SK-N-SH (cell line): ENCODE data around the gene YOD1. TPM values are rescaled to one million over a fixed set of nuclear protein-coding genes. Genes with fewer than 3 reads are reported as not detected.

Experiments used
- CTCF ChIA-PET: fragments of 300-600, 350-600 bp; formaldehyde crosslinking; extraction: SDS; loops from one replicate; lab custom pipeline; 2021; lab: Yijun Ruan, JAX
- POLR2A ChIA-PET: fragments of 350-600 bp; sonication (Branson Sonifier 250); formaldehyde crosslinking; extraction: SDS; loops from one replicate; lab custom pipeline; 2020; ENCODE audit warnings: antibody characterized with exemption, inconsistent platforms; lab: Yijun Ruan, JAX
- DNase-seq: peaks from one replicate; pipeline ENCODE4 v3.0.0; 2012
- H2AFZ ChIP-seq: fragments of 200-600 bp; sonication (generic); 2 replicates; pipeline ENCODE4 v1.8.1; 2016; ENCODE audit warnings: antibody characterized with exemption, mild to moderate bottlenecking, low read depth
- H3F3A ChIP-seq: fragments of 200-600 bp; sonication (generic); replicated peaks from 2 replicates; pipeline ENCODE3; 2016; ENCODE audit warnings: antibody characterized with exemption, mild to moderate bottlenecking; ENCODE audit not compliant: insufficient read depth
- H3K27ac ChIP-seq, 2 experiments: fragments of 200-500 bp in 1 of 2; fragments of 200-600 bp in 1 of 2; sonication (Bioruptor generic) in 1 of 2; sonication (generic), shearing (Covaris generic) in 1 of 2; 2 replicates each; pipeline versions ENCODE4 v1.5.1 to v1.6.1; 2014 to 2016; ENCODE audit warnings: low read depth in 2 of 2, inconsistent platforms in 1 of 2, low read length in 1 of 2, mild to moderate bottlenecking in 1 of 2, mixed read lengths in 1 of 2
- H3K27me3 ChIP-seq: fragments of 200-600 bp; sonication (generic), shearing (Covaris generic); 2 replicates; pipeline ENCODE4 v1.6.1; 2016; ENCODE audit warnings: mixed run types; ENCODE audit not compliant: insufficient read depth
- H3K36me3 ChIP-seq, 2 experiments: fragments of 200-500 bp in 1 of 2; fragments of 200-600 bp in 1 of 2; sonication (Bioruptor generic) in 1 of 2; sonication (generic) in 1 of 2; replicated peaks in 1 of 2; 2 replicates each; pipeline versions ENCODE3 to v1.5.1; 2014 to 2016; ENCODE audit warnings: low read length in 1 of 2, mild to moderate bottlenecking in 1 of 2; ENCODE audit not compliant: insufficient read depth in 2 of 2, control insufficient read depth in 1 of 2
- H3K4me1 ChIP-seq, 2 experiments: fragments of 200-500 bp in 1 of 2; fragments of 200-600 bp in 1 of 2; sonication (Bioruptor generic) in 1 of 2; sonication (generic), shearing (Covaris generic) in 1 of 2; 2 replicates each; pipeline versions ENCODE4 v1.5.1 to v1.6.1; 2014 to 2016; ENCODE audit warnings: low read depth in 1 of 2, low read length in 1 of 2, mixed run types in 1 of 2; ENCODE audit not compliant: insufficient read depth in 2 of 2, control insufficient read depth in 1 of 2
- H3K4me2 ChIP-seq: fragments of 200-600 bp; sonication (generic), shearing (Covaris generic); 2 replicates; pipeline ENCODE4 v1.6.1; 2017; ENCODE audit warnings: mixed run types
- H3K4me3 ChIP-seq, 2 experiments: fragments of 200-500 bp in 1 of 2; fragments of 200-600 bp in 1 of 2; sonication (Bioruptor generic) in 1 of 2; sonication (generic), shearing (Covaris generic) in 1 of 2; 2 replicates each; pipeline versions ENCODE4 v1.5.1 to v1.8.1; 2014 to 2016; ENCODE audit warnings: low read depth in 2 of 2, inconsistent platforms in 1 of 2, low read length in 1 of 2, mild to moderate bottlenecking in 1 of 2, mixed read lengths in 1 of 2, moderate library complexity in 1 of 2
- H3K79me2 ChIP-seq: fragments of 200-600 bp; sonication (generic); 2 replicates; pipeline ENCODE4 v1.8.1; 2017; ENCODE audit warnings: mild to moderate bottlenecking; ENCODE audit not compliant: insufficient read depth
- H3K9ac ChIP-seq: fragments of 200-600 bp; sonication (generic); 2 replicates; pipeline ENCODE4 v1.6.1; 2017; ENCODE audit warnings: mixed run types
- H3K9me2 ChIP-seq: fragments of 200-600 bp; sonication (generic); 2 replicates; pipeline ENCODE4 v1.6.1; 2017; ENCODE audit warnings: mixed run types
- H3K9me3 ChIP-seq: fragments of 200-600 bp; sonication (generic); 2 replicates; pipeline ENCODE4 v1.6.1; 2017; ENCODE audit warnings: mixed run types, mild to moderate bottlenecking, moderate library complexity
- H4K20me1 ChIP-seq: fragments of 200-600 bp; sonication (generic); 2 replicates; pipeline ENCODE4 v1.6.1; 2017; ENCODE audit warnings: mild to moderate bottlenecking, mixed run types; ENCODE audit not compliant: insufficient read depth
- CHD2 ChIP-seq: fragments of 150-350 bp; IDR thresholded peaks from 2 replicates; pipeline ENCODE4 v1.6.1; 2018; ENCODE audit warnings: low read length; ENCODE audit not compliant: partially characterized antibody
- EP300 ChIP-seq, 2 experiments: IDR thresholded peaks; 2 replicates each; pipeline versions ENCODE4 v1.4.0 to v1.6.1; 2012; ENCODE audit warnings: borderline replicate concordance in 1 of 2, low read depth in 1 of 2, low read length in 1 of 2
- EZH2phosphoT487 ChIP-seq: fragments of 200-600 bp; sonication (generic); IDR thresholded peaks from 2 replicates; pipeline ENCODE4 v1.6.1; 2017; ENCODE audit warnings: low read depth, mixed run types, mild to moderate bottlenecking, antibody characterized with exemption, moderate library complexity, borderline replicate concordance
- FOSL2 ChIP-seq: IDR thresholded peaks from 2 replicates; pipeline ENCODE4 v1.4.0; 2012; ENCODE audit warnings: low read depth, mild to moderate bottlenecking, moderate library complexity, borderline replicate concordance
- FOXM1 ChIP-seq: IDR thresholded peaks from 2 replicates; pipeline ENCODE4 v1.4.0; 2012; ENCODE audit warnings: low read depth, mild to moderate bottlenecking
- GABPA ChIP-seq: IDR thresholded peaks from 2 replicates; pipeline ENCODE4 v1.4.0; 2012; ENCODE audit warnings: low read depth, mild to moderate bottlenecking
- MEF2A ChIP-seq: IDR thresholded peaks from 2 replicates; pipeline ENCODE4 v1.4.0; 2012; ENCODE audit warnings: low read depth, borderline replicate concordance
- NFIC ChIP-seq: IDR thresholded peaks from 2 replicates; pipeline ENCODE4 v1.4.0; 2012; ENCODE audit warnings: borderline replicate concordance
- NRF1 ChIP-seq: IDR thresholded peaks from 2 replicates; pipeline ENCODE4 v1.6.1; 2012; ENCODE audit warnings: low read depth, mild to moderate bottlenecking, low read length
- RXRA ChIP-seq: IDR thresholded peaks from 2 replicates; pipeline ENCODE4 v1.4.0; 2012; ENCODE audit warnings: low read depth, mild to moderate bottlenecking, borderline replicate concordance
- SMC3 ChIP-seq: IDR thresholded peaks from 2 replicates; pipeline ENCODE4 v1.6.1; 2012; ENCODE audit warnings: low read depth, low read length, improper control_type of control experiment
- TEAD4 ChIP-seq: IDR thresholded peaks from 2 replicates; pipeline ENCODE4 v1.4.0; 2012; ENCODE audit warnings: mild to moderate bottlenecking, borderline replicate concordance; ENCODE audit not compliant: insufficient read depth
- YY1 ChIP-seq: IDR thresholded peaks from 2 replicates; pipeline ENCODE4 v1.4.0; 2012; ENCODE audit warnings: low read depth, mild to moderate bottlenecking
- WGBS: methylation state at CpG from one replicate; pipeline ENCODE4 v1.1.6; 2017; ENCODE audit warnings: low lambda C conversion rate; 5-methylcytosine and 5-hydroxymethylcytosine counted together
- polyA plus RNA-seq, 3 experiments: library from polyadenylated mRNA; depleted of rRNA; stranded (reverse); fragments of >200 nt; gene quantifications; 2 replicates each; pipeline ENCODE4 v1.2.3, GENCODE V29; 2012
- TF ChIP-seq, protein P1 (sequence below): IDR thresholded peaks from 2 replicates; pipeline ENCODE4 v1.4.0; 2012; ENCODE audit warnings: low read depth
- TF ChIP-seq, protein P2 (sequence below): fragments of 150-350 bp; IDR thresholded peaks from 2 replicates; pipeline ENCODE4 v1.6.1; 2017; ENCODE audit warnings: antibody characterized with exemption, low read length, low read depth, borderline replicate concordance
- TF ChIP-seq, protein P3 (sequence below): IDR thresholded peaks from 2 replicates; pipeline ENCODE4; 2012
- TF ChIP-seq, protein P4 (sequence below): fragments of 150-350 bp; IDR thresholded peaks from 2 replicates; pipeline ENCODE4 v1.6.1; 2016; ENCODE audit warnings: mild to moderate bottlenecking, low read depth, low read length
- TF ChIP-seq, protein P5 (sequence below): IDR thresholded peaks from 2 replicates; pipeline ENCODE4 v1.4.0; 2012; ENCODE audit warnings: low read depth, borderline replicate concordance
- TF ChIP-seq, protein P6 (sequence below): IDR thresholded peaks from 2 replicates; pipeline ENCODE4 v1.4.0; 2012; ENCODE audit warnings: low read depth, borderline replicate concordance

YOD1 gene
- polyA plus RNA-seq, 1 of the 3 experiments (the other 2 are of a cell fraction) = 0.79 TPM

DNA sequence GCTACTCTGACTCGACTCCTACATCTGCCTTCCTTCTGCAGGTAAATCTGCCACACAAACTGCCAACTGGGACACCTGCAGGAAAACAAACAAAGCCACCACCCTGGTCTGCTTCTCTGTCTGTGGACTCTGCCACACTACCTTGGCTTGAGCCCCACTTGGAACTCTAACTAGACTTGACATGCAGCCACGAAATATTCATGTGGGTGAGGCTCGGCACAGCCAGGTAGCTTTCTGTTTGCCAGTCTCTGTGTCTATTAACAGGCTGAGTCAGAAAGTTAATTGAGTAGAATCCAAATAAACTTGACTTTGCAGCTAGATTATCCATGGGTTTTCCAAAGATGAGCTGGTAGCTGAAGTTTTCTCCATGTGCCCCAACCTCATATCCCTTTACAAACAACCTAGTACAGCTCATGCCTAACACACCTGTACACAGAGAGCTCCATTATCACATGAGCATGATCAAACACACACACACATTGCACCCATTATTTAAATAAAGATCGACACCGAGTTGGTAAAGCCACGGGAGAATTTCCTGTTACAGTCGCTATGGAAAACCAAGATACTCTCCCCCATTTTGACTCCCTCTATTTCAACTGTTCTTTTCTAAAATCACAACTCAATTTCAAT, 19.3 kb downstream of the YOD1 start:
- H2AFZ ChIP-seq = no peak overlapping the region
- H3K79me2 ChIP-seq = no peaks in the 10 kb centered on the region
- no peaks in the 10 kb centered on the region for H3K9me2 ChIP-seq
- no peaks in the 10 kb centered on the region for H3K9me3 ChIP-seq
- no peaks in the 10 kb centered on the region for H3K27me3 ChIP-seq
- no peak overlapping the region for H3K4me3 ChIP-seq
- H3K9ac ChIP-seq = no peak overlapping the region
- H3F3A ChIP-seq = no peaks in the 10 kb centered on the region
- ChIA-PET POLR2A (no interaction called here), CTCF (interaction anchor here (1.2 kb wide), 1 partner anchor 12 kb away, joined by 4 read pairs; no protein-coding TSS in a partner anchor)
- no peak overlapping the region for H3K27ac ChIP-seq
- 12% methylated on average over 7 of the region's 7 CpGs for WGBS
- no peak for DNase-seq
- H3K4me2 ChIP-seq = no peak overlapping the region
- H4K20me1 ChIP-seq = no peaks in the 10 kb centered on the region
- no peaks in the 10 kb centered on the region for H3K36me3 ChIP-seq
- H3K4me1 ChIP-seq = peaks cover 0 to 10% of the 10 kb centered on the region in 2 experiments; a peak in 3 of 4 replicates
- TF ChIP-seq FOXM1 (no peak), YY1 (no peak)

DNA sequence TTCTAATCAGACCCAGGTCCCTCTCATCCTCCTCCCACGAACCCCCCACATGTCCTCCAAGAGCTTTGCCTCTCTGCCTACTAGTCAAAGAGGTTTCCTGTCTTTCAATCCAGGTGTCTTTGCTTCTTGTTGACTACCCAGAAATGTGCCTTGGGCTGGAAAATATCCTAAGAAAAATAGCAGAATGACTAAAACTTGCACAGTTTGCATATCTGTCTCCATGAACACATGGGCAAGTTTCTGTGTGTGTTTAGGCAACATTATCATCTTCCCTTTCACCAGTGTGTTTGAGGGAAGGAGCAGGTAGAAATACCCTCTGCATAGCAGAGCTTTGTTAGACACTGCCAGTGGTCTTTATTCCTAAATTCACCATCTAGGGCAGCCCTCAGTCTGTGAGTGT, 20.0 kb downstream of the YOD1 start:
- H3K9me3 ChIP-seq = no peaks in the 10 kb centered on the region

More for the DNA sequence above, 20.0 kb downstream of the YOD1 start:
- Histone ChIP-seq H3K27me3 (no peaks in the 10 kb centered on the region), H3K4me2 (no peak overlapping the region), H4K20me1 (no peaks in the 10 kb centered on the region), H2AFZ (no peak overlapping the region), H3K79me2 (no peaks in the 10 kb centered on the region), H3K9me2 (no peaks in the 10 kb centered on the region), H3K4me3 (no peak overlapping the region), H3K9ac (no peak overlapping the region), H3K27ac (no peak overlapping the region), H3F3A (peaks cover 7% of the 10 kb centered on the region), H3K4me1 (peaks cover 0 to 17% of the 10 kb centered on the region in 2 experiments), H3K36me3 (no peaks in the 10 kb centered on the region)
- DNase-seq = no peak
- TF ChIP-seq GABPA = no peak
- TF ChIP-seq, protein P1, sequence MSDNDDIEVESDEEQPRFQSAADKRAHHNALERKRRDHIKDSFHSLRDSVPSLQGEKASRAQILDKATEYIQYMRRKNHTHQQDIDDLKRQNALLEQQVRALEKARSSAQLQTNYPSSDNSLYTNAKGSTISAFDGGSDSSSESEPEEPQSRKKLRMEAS = no peak
- TF ChIP-seq, protein P2, sequence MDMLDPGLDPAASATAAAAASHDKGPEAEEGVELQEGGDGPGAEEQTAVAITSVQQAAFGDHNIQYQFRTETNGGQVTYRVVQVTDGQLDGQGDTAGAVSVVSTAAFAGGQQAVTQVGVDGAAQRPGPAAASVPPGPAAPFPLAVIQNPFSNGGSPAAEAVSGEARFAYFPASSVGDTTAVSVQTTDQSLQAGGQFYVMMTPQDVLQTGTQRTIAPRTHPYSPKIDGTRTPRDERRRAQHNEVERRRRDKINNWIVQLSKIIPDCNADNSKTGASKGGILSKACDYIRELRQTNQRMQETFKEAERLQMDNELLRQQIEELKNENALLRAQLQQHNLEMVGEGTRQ = no peak
- no peak for TF ChIP-seq FOSL2
- no peak for TF ChIP-seq CHD2
- no peak for TF ChIP-seq NFIC
- TF ChIP-seq MEF2A = no peak
- TF ChIP-seq EZH2phosphoT487 = no peak
- TF ChIP-seq, protein P3, sequence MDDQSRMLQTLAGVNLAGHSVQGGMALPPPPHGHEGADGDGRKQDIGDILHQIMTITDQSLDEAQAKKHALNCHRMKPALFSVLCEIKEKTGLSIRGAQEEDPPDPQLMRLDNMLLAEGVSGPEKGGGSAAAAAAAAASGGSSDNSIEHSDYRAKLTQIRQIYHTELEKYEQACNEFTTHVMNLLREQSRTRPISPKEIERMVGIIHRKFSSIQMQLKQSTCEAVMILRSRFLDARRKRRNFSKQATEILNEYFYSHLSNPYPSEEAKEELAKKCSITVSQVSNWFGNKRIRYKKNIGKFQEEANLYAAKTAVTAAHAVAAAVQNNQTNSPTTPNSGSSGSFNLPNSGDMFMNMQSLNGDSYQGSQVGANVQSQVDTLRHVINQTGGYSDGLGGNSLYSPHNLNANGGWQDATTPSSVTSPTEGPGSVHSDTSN = no peak
- TF ChIP-seq, protein P4, sequence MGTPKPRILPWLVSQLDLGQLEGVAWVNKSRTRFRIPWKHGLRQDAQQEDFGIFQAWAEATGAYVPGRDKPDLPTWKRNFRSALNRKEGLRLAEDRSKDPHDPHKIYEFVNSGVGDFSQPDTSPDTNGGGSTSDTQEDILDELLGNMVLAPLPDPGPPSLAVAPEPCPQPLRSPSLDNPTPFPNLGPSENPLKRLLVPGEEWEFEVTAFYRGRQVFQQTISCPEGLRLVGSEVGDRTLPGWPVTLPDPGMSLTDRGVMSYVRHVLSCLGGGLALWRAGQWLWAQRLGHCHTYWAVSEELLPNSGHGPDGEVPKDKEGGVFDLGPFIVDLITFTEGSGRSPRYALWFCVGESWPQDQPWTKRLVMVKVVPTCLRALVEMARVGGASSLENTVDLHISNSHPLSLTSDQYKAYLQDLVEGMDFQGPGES = no peak
- TF ChIP-seq, protein P5, sequence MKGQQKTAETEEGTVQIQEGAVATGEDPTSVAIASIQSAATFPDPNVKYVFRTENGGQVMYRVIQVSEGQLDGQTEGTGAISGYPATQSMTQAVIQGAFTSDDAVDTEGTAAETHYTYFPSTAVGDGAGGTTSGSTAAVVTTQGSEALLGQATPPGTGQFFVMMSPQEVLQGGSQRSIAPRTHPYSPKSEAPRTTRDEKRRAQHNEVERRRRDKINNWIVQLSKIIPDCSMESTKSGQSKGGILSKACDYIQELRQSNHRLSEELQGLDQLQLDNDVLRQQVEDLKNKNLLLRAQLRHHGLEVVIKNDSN = no peak
- TF ChIP-seq SMC3 = no peak
- no peak for TF ChIP-seq TEAD4
- TF ChIP-seq, protein P6, sequence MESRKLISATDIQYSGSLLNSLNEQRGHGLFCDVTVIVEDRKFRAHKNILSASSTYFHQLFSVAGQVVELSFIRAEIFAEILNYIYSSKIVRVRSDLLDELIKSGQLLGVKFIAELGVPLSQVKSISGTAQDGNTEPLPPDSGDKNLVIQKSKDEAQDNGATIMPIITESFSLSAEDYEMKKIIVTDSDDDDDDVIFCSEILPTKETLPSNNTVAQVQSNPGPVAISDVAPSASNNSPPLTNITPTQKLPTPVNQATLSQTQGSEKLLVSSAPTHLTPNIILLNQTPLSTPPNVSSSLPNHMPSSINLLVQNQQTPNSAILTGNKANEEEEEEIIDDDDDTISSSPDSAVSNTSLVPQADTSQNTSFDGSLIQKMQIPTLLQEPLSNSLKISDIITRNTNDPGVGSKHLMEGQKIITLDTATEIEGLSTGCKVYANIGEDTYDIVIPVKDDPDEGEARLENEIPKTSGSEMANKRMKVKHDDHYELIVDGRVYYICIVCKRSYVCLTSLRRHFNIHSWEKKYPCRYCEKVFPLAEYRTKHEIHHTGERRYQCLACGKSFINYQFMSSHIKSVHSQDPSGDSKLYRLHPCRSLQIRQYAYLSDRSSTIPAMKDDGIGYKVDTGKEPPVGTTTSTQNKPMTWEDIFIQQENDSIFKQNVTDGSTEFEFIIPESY = no peak
- no peak for TF ChIP-seq RXRA
- no peak for TF ChIP-seq EP300 (IDR thresholded peaks at IDR 0.05; ENCODE audit: borderline replicate concordance in 1 of 2, low read depth in 1 of 2, low read length in 1 of 2)
- no peak for TF ChIP-seq NRF1
- CTCF ChIA-PET = no interaction called here
- 0% methylated on average over 1 of the region's 1 CpG for WGBS
- POLR2A ChIA-PET = no interaction called here
